Stimulated activated CD8-positive, alpha-beta memory T cell treated with anti-CD3 and anti-CD28 coated beads, Interleukin-4, amount 100 ng/mL, for 1 hour (primary cell): ENCODE data around the gene TMEM192.
"Not testable (repeated sequence)": the region's sequence is repeated elsewhere in the genome, so short reads cannot be mapped to it uniquely, and the experiment has no call there.

Experiments used
- DNase-seq, 2 donors: peaks; one replicate each; pipeline ENCODE4 v3.0.0-alpha.2; 2020; ENCODE audit warnings: low read depth in 2 of 2, low spot score in 1 of 2

Gene TMEM192

GRCh38 chr4:165112368-165113121, at the start of gene TMEM192:
Gene TMEM192 (minus strand): TSS chr4:165112860. CDS start chr4:165112773, 87 bp downstream.
- peak; percentile 85 to 86 for DNase-seq

- DNase-seq: no peak
Measured at GRCh38 chr4:165158762-165159161, 46.1 kb upstream of the TMEM192 start.

- DNase-seq: no peak
Measured at GRCh38 chr4:165156906-165157305, 44.2 kb upstream of the TMEM192 start.

GRCh38 chr4:165154482-165154881, 41.8 kb upstream of the TMEM192 start:
- no peak for DNase-seq

- no peak for DNase-seq
Measured at GRCh38 chr4:165152527-165152926, 39.9 kb upstream of the TMEM192 start.

GRCh38 chr4:165151734-165152133, 39.1 kb upstream of the TMEM192 start:
- no peak for DNase-seq

- no peak for DNase-seq
Measured at GRCh38 chr4:165150545-165150944, 37.9 kb upstream of the TMEM192 start.

GRCh38 chr4:165138843-165139242, 26.2 kb upstream of the TMEM192 start:
- no peak for DNase-seq

GRCh38 chr4:165137205-165137604, 24.5 kb upstream of the TMEM192 start:
- DNase-seq: no peak

GRCh38 chr4:165136529-165136928, 23.9 kb upstream of the TMEM192 start:
- DNase-seq: no peak

GRCh38 chr4:165133150-165133549, 20.5 kb upstream of the TMEM192 start:
- no peak for DNase-seq

- peak; percentile 50 to 66 for DNase-seq
Measured at GRCh38 chr4:165131247-165131832, 18.7 kb upstream of the TMEM192 start.

GRCh38 chr4:165129924-165130323, 17.3 kb upstream of the TMEM192 start:
- no peak for DNase-seq

GRCh38 chr4:165125869-165126499, 13.3 kb upstream of the TMEM192 start:
- DNase-seq: not testable (repeated sequence)

GRCh38 chr4:165124488-165124887, 11.8 kb upstream of the TMEM192 start:
- no peak for DNase-seq

- no peak for DNase-seq
Measured at GRCh38 chr4:165118256-165118909, 5.7 kb upstream of the TMEM192 start.

- no peak for DNase-seq
Measured at GRCh38 chr4:165115301-165115700, 2.6 kb upstream of the TMEM192 start.

GRCh38 chr4:165111906-165112367, 723 bp downstream of the TMEM192 start:
- DNase-seq: no peak

GRCh38 chr4:165106518-165106917, 6.1 kb downstream of the TMEM192 start:
- no peak for DNase-seq

- DNase-seq: no peak
Measured at GRCh38 chr4:165101641-165102040, 11.0 kb downstream of the TMEM192 start.

GRCh38 chr4:165096776-165097175, 15.9 kb downstream of the TMEM192 start:
- DNase-seq: no peak

- no peak for DNase-seq
Measured at GRCh38 chr4:165095291-165095690, 17.4 kb downstream of the TMEM192 start.
